Ishikawa (cell line): ENCODE data around the gene ADTRP.

ENCODE experiments used
- CEBPB ChIP-seq: IDR thresholded peaks from 2 replicates; pipeline ENCODE4 v1.6.1; 2012
- CREB1 ChIP-seq: IDR thresholded peaks from 2 replicates; pipeline ENCODE4 v1.6.1; 2012; ENCODE audit warnings: low read depth
- EGR1 ChIP-seq: IDR thresholded peaks from 2 replicates; pipeline ENCODE4 v1.6.1; 2012
- EP300 ChIP-seq: IDR thresholded peaks from 2 replicates; pipeline ENCODE4 v1.6.1; 2012; ENCODE audit warnings: borderline replicate concordance
- FOXM1 ChIP-seq: IDR thresholded peaks from 2 replicates; pipeline ENCODE4 v1.6.1; 2012; ENCODE audit warnings: low read depth, borderline replicate concordance
- NFIC ChIP-seq: IDR thresholded peaks from 2 replicates; pipeline ENCODE4 v1.6.1; 2012
- RAD21 ChIP-seq: IDR thresholded peaks from 2 replicates; pipeline ENCODE4 v1.6.1; 2012; ENCODE audit warnings: low read depth
- TAF1 ChIP-seq: IDR thresholded peaks from 2 replicates; pipeline ENCODE4 v1.6.1; 2012; ENCODE audit warnings: low read depth, mild to moderate bottlenecking
- TCF12 ChIP-seq: IDR thresholded peaks from 2 replicates; pipeline ENCODE4 v1.6.1; 2012; ENCODE audit warnings: low read depth
- TEAD4 ChIP-seq: IDR thresholded peaks from 2 replicates; pipeline ENCODE4 v1.6.1; 2012
- YY1 ChIP-seq: IDR thresholded peaks from 2 replicates; pipeline ENCODE4 v1.6.1; 2012; ENCODE audit warnings: low read depth
- ZBTB7A ChIP-seq: IDR thresholded peaks from 2 replicates; pipeline ENCODE4 v1.6.1; 2012; ENCODE audit warnings: low read depth
- TF ChIP-seq, protein P1 (sequence below): IDR thresholded peaks from 2 replicates; pipeline ENCODE4 v1.6.1; 2012
- TF ChIP-seq, protein P2 (sequence below): IDR thresholded peaks from 2 replicates; pipeline ENCODE4 v1.6.1; 2012
- TF ChIP-seq, protein P3 (sequence below): IDR thresholded peaks from 2 replicates; pipeline ENCODE4 v1.6.1; 2012; ENCODE audit warnings: low read depth, mild to moderate bottlenecking

The ADTRP gene

GRCh38 chr6:11738661-11739375 is 39.8 kb downstream of the ADTRP start:
- no peak for TF ChIP-seq RAD21
- TF ChIP-seq ZBTB7A = no peak
- TF ChIP-seq FOXM1 = no peak
- no peak for TF ChIP-seq TCF12
- TF ChIP-seq, protein P1, sequence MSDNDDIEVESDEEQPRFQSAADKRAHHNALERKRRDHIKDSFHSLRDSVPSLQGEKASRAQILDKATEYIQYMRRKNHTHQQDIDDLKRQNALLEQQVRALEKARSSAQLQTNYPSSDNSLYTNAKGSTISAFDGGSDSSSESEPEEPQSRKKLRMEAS = no peak
- TF ChIP-seq TAF1 = no peak
- no peak for TF ChIP-seq EP300
- no peak for TF ChIP-seq CEBPB
- no peak for TF ChIP-seq YY1
- TF ChIP-seq EGR1 = no peak
- TF ChIP-seq CREB1 = no peak
- no peak for TF ChIP-seq TEAD4
- TF ChIP-seq NFIC = no peak
- TF ChIP-seq, protein P2, sequence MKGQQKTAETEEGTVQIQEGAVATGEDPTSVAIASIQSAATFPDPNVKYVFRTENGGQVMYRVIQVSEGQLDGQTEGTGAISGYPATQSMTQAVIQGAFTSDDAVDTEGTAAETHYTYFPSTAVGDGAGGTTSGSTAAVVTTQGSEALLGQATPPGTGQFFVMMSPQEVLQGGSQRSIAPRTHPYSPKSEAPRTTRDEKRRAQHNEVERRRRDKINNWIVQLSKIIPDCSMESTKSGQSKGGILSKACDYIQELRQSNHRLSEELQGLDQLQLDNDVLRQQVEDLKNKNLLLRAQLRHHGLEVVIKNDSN = no peak
- TF ChIP-seq, protein P3, sequence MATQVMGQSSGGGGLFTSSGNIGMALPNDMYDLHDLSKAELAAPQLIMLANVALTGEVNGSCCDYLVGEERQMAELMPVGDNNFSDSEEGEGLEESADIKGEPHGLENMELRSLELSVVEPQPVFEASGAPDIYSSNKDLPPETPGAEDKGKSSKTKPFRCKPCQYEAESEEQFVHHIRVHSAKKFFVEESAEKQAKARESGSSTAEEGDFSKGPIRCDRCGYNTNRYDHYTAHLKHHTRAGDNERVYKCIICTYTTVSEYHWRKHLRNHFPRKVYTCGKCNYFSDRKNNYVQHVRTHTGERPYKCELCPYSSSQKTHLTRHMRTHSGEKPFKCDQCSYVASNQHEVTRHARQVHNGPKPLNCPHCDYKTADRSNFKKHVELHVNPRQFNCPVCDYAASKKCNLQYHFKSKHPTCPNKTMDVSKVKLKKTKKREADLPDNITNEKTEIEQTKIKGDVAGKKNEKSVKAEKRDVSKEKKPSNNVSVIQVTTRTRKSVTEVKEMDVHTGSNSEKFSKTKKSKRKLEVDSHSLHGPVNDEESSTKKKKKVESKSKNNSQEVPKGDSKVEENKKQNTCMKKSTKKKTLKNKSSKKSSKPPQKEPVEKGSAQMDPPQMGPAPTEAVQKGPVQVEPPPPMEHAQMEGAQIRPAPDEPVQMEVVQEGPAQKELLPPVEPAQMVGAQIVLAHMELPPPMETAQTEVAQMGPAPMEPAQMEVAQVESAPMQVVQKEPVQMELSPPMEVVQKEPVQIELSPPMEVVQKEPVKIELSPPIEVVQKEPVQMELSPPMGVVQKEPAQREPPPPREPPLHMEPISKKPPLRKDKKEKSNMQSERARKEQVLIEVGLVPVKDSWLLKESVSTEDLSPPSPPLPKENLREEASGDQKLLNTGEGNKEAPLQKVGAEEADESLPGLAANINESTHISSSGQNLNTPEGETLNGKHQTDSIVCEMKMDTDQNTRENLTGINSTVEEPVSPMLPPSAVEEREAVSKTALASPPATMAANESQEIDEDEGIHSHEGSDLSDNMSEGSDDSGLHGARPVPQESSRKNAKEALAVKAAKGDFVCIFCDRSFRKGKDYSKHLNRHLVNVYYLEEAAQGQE = no peak

GRCh38 chr6:11738234-11738633 is 40.4 kb downstream of the ADTRP start:
- TF ChIP-seq, protein P3 = no peak
- no peak for TF ChIP-seq CEBPB
- no peak for TF ChIP-seq EGR1

DNA sequence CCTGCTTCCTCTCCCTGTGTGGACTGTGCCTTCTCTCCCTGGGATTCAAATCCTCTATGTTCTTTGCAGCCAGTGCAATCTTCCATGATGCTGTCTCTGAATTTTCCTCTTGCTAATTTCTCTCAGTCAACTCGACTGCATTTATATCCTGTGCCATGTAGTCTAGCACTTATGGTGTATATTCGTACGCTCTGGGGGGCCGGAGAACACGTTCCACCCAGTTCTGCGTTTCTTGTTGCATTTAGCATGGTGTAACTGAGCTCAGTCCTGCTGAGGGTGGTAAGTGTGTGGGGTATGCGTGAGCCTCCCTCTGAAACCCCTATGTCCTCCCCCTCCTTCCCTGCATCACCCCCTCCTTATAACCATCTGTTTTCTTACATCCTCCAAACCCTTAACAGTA is 42.0 kb downstream of the ADTRP start:
- TF ChIP-seq EGR1 (no peak), RAD21 (no peak), TAF1 (no peak), CEBPB (no peak), EP300 (no peak), NFIC (no peak), CREB1 (no peak)
- TF ChIP-seq, protein P1 = no peak

GRCh38 chr6:11734861-11735613 is 43.6 kb downstream of the ADTRP start:
- TF ChIP-seq RAD21 = no peak
- TF ChIP-seq TCF12 = no peak
- TF ChIP-seq CREB1 = no peak
- no peak for TF ChIP-seq YY1
- TF ChIP-seq EGR1 = no peak
- TF ChIP-seq TAF1 = no peak
- no peak for TF ChIP-seq EP300
- TF ChIP-seq NFIC = no peak

- TF ChIP-seq RAD21 (no peak), NFIC (no peak), EGR1 (no peak), TAF1 (no peak), CREB1 (no peak), CEBPB (no peak), TCF12 (no peak), TEAD4 (no peak), YY1 (no peak), EP300 (no peak)
- TF ChIP-seq, protein P2 = no peak
- TF ChIP-seq, protein P3 = no peak
These were observed 46.5 kb downstream of the ADTRP start for GRCh38 chr6:11732036-11732631.
